Brain microvascular endothelial cell (primary cell): ENCODE results near the gene GOLGA6L26.
"Not testable (repeated sequence)": the region's sequence is repeated elsewhere in the genome, so short reads cannot be mapped to it uniquely, and the experiment has no call there.

Experiments
- DNase-seq: peaks from one replicate; pipeline ENCODE4 v3.0.0-alpha.2; 2020
- H3K27ac ChIP-seq: fragments of 250-450 bp; sonication (Bioruptor Pico); 2 replicates; pipeline ENCODE4 v1.5.1; 2020; ENCODE audit warnings: mild to moderate bottlenecking, moderate library complexity
- H3K27me3 ChIP-seq: fragments of 250-450 bp; sonication (Bioruptor Pico); replicated peaks from 2 replicates; pipeline ENCODE4 v1.5.1; 2020; ENCODE audit warnings: mild to moderate bottlenecking
- H3K36me3 ChIP-seq: fragments of 250-450 bp; sonication (Bioruptor Pico); replicated peaks from 2 replicates; pipeline ENCODE4 v1.5.1; 2020; ENCODE audit warnings: mild to moderate bottlenecking
- H3K4me3 ChIP-seq: 2 replicates; pipeline ENCODE4 v1.5.1; 2011; ENCODE audit warnings: low read depth, mild to moderate bottlenecking, control low read depth, low read length, moderate library complexity
- CTCF ChIP-seq: IDR thresholded peaks from 2 replicates; pipeline ENCODE4 v1.5.1; 2011; ENCODE audit warnings: low read depth, mild to moderate bottlenecking, moderate library complexity, low read length, control low read depth, inconsistent platforms; ENCODE audit errors: missing control alignments
- in situ Hi-C: cut with HindIII; loops from 2 replicates; pipeline ENCODE4 v1.10.0; 2017; ENCODE audit warnings: low sequenced_read_pairs, low pct_ligation_motif_present

The GOLGA6L26 gene

DNA sequence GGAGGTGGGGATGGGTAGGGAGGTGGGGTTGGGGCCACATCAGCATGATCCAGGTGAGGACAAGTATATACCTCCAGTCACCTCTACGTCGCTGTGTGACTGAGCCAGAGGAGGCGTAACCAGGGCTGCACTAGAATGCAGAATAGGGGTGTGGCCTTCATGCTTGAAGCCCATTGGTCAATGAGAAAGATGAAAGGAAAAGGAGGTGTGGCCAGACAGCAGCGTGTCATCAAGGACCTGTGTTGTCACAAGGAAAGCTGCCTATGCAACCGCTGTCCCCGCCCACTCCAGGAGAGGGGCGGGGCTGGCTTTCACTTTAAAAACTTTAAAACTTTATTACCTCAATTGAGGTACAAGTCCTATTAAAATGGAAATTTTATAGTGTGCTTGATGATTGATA, at the start of gene GOLGA6L26:
GOLGA6L26 (minus strand) TSS at position 101 of the 400 bp plus-strand sequence; CDS start at position 40, 61 bp downstream.
- H3K27me3 ChIP-seq, H3K4me3 ChIP-seq, H3K27ac ChIP-seq, H3K36me3 ChIP-seq, in situ Hi-C loops, DNase-seq: not testable (repeated sequence)

- in situ Hi-C loops, H3K4me3 ChIP-seq: not testable (repeated sequence)
Observed at GRCh38 chr15:23381192-23381591, 47.2 kb upstream of the GOLGA6L26 start.

DNA sequence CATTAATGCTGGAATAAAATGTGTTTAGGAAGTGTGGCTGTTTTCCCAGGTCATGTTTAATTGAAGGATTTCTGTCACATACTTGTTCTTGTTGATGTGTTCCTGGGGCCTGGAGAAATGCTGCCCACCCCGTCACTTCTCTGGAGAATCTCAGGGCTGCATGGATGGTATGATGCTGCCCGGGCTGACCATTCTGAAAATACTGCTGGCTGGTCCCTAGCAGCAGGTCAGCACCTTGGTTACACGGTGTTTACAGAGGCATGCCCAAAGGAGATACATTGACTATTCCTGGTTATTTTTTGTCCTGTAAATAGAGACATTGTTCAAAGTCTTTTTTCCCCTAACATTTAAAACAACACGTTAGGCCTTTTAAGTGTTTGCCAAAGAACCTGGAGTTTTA, 46.7 kb upstream of the GOLGA6L26 start:
- H3K36me3 ChIP-seq, H3K27me3 ChIP-seq, H3K4me3 ChIP-seq, H3K27ac ChIP-seq, in situ Hi-C loops, DNase-seq: not testable (repeated sequence)

More at GRCh38 chr15:23381192-23381591, 47.2 kb upstream of the GOLGA6L26 start:
- not testable (repeated sequence) for H3K27ac ChIP-seq, DNase-seq, H3K27me3 ChIP-seq, H3K36me3 ChIP-seq

- DNase-seq, H3K36me3 ChIP-seq, H3K27me3 ChIP-seq, in situ Hi-C loops, H3K4me3 ChIP-seq, H3K27ac ChIP-seq: not testable (repeated sequence)
Observed at GRCh38 chr15:23378946-23379345, 45.0 kb upstream of the GOLGA6L26 start.

DNA sequence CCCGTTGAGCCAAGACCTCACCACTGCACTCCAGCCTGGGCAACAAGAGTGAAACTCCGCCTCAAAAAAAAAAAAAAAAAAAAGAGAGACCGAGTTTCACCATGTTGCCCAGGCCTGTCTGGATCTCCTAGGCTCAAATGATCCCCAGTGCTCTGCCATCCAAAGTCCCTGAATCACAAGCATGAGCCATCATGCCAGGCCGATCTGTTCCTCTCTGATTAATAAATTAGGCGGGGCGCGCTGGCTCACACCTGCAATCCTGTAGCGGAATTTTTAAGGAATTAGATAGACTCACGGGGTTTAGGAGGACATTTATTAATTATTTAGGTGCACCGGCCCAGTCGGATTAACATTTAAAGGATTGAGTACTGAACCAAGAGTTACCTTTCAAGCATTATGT, 40.2 kb upstream of the GOLGA6L26 start:
- in situ Hi-C loops, H3K4me3 ChIP-seq: not testable (repeated sequence)

DNA sequence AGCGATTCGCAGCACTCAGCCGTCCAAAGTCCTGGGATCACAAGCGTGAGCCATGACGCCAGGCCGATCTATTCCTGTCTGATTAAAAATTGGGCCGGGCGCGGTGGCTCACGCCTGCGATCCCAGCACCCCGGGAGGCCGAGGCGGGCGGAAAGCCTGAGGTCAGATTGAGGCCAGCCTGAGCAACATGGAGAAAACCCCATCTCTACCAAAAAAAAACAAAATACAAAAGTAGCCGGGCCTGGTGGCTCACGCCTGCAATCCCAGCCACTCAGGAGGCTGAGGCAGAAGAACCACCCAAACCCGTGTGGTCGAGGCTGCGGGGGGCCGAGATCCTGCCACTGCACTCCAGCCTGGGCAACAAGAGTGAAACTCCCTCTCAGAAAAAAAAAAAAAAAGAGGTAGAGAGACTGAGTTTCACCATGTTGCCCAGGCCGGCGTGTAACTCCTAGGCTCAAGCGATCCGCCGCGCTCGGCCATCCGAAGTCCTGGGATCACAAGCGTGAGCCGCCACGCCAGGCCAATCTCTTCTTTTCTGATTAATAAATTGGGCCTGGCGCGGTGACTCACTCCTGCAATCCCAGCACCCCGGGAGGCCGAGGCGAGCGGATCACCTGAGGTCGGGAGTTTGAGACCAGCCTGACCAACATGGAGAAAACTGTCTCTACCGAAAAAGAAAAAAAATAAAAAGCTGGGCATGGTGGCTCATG, 39.0 kb upstream of the GOLGA6L26 start:
- in situ Hi-C loops, DNase-seq, H3K27ac ChIP-seq, H3K36me3 ChIP-seq, H3K27me3 ChIP-seq, H3K4me3 ChIP-seq: not testable (repeated sequence)

More for the DNA sequence above, 40.2 kb upstream of the GOLGA6L26 start:
- not testable (repeated sequence) for DNase-seq, H3K27ac ChIP-seq, H3K36me3 ChIP-seq, H3K27me3 ChIP-seq

GRCh38 chr15:23372284-23372683, 38.3 kb upstream of the GOLGA6L26 start:
- no peaks in the 10 kb centered on the region for H3K36me3 ChIP-seq
- no peaks in the 10 kb centered on the region for H3K27me3 ChIP-seq
- in situ Hi-C loops: no loop called here
- DNase-seq: no peak
- TF ChIP-seq CTCF: no peak
- H3K4me3 ChIP-seq: no peak overlapping the region
- no peak overlapping the region for H3K27ac ChIP-seq

- H3K27me3 ChIP-seq, in situ Hi-C loops, H3K4me3 ChIP-seq, H3K36me3 ChIP-seq, H3K27ac ChIP-seq, DNase-seq: not testable (repeated sequence)
Observed at GRCh38 chr15:23371868-23372267, 37.9 kb upstream of the GOLGA6L26 start.

DNA sequence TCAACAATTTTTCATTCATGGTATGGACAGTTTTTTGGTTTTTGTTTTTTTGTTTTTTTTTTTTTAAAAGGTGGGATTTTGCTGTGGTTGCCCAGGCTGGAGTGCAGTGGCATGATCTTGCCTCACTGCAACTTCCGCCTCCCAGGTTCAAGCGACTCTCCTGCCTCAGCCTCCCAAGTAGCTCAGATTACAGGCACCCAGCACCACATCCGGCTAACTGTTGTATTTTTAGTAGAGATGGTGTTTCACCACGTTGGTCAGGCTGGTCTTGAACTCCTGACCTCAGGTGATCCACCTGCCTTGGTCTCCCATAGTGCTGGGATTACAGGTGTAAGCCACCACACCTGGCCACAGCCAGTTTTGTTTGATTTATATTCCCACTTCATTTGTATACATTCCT, 37.1 kb upstream of the GOLGA6L26 start:
- H3K4me3 ChIP-seq, H3K36me3 ChIP-seq, DNase-seq, H3K27me3 ChIP-seq, H3K27ac ChIP-seq, in situ Hi-C loops: not testable (repeated sequence)

DNA sequence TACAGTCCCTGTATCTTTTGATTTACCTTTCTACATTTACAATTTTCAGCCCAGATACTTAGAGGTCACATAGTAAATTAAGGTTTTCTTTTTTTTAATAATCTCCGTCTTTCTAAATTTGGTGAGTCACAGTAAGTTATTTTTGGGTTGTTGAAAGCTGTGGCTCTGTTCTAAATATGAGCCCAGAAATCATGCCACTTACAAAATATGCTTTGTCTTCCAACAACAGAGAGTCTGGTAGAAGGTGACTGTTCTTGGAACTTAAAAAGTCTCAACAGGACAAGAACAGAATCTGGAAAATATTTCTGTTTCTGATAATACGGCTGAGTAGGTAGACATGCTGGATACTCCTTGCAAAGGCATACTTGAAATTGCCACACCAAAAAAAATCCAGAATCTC, 36.6 kb upstream of the GOLGA6L26 start:
- DNase-seq: no peak
- no peak for TF ChIP-seq CTCF
- no peaks in the 10 kb centered on the region for H3K27me3 ChIP-seq
- no peak overlapping the region for H3K4me3 ChIP-seq
- no peak overlapping the region for H3K27ac ChIP-seq
- no peaks in the 10 kb centered on the region for H3K36me3 ChIP-seq
- in situ Hi-C loops: no loop called here

DNA sequence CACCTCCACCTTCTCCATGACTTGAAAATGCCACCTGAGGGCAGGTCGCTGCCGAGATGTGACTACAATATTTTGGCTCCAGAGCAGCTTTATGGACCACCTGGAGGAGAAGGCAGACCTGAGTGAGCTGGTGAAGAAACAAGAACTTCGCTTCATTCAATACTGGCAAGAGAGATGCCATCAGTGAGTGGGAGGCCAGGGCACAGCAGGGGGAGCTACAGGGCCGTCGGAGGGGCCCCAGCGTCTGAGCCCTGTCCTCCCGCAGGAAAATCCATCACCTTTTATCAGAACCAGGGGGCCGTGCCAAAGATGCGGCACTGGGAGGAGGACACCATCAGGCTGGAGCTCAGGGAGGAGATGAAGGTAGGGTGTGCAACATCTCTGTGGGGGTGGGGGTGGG, 30.3 kb upstream of the GOLGA6L26 start:
- H3K27me3 ChIP-seq, DNase-seq, H3K27ac ChIP-seq, H3K4me3 ChIP-seq, in situ Hi-C loops, H3K36me3 ChIP-seq: not testable (repeated sequence)

DNA sequence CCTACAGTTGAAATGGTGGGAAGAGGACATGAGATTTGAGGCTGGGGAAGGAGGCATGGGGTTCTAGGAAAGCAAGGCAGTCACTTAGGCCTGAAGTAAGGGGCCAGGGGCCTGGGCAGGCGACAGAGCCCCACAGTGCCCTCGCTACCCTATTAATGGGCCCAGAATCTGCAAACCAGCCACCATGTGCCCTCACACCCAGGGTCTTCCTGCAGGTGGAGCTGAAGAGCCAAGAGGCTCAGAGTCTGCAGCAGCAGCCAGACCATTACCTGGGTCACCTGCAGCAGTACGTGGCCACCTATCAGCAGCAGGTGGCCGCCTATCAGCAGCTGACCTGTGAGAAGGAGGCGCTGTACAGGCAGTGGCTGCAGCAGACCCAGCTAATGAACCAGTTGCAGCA, 28.6 kb upstream of the GOLGA6L26 start:
- H3K27ac ChIP-seq, in situ Hi-C loops, H3K4me3 ChIP-seq, H3K27me3 ChIP-seq, H3K36me3 ChIP-seq, DNase-seq: not testable (repeated sequence)

DNA sequence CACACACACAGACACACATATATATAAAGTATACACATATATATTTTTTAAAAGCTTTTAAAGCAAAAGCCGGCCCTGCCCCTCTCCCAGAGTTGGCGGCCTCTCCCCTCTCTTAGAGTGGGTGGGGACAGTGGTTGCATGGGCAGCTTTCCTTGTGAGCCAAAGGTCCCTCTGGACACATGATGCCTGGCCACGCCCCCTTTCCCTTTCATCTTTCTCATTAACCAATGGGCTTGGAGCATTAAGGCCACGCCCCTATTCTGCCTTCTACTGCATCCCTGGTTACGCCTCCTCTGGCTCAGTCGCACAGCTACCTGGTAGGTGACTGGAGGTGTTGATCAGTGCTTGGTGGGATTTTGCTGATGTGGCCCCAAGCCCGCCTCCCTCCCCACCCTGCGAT, 20.5 kb upstream of the GOLGA6L26 start, which contains the start of gene GOLGA8S:
GOLGA8S (plus strand) TSS at position 301 of the 400 bp plus-strand sequence; CDS start at position 363, 62 bp downstream.
- H3K4me3 ChIP-seq, DNase-seq, H3K27ac ChIP-seq, H3K36me3 ChIP-seq, in situ Hi-C loops, H3K27me3 ChIP-seq: not testable (repeated sequence)
